ENCODE data around the gene WNT6. TPM values are rescaled to one million over a fixed set of nuclear protein-coding genes. Genes with fewer than 3 reads are reported as not detected.

The WNT6 gene
- polyA plus RNA-seq, 1 donor, result 0.45 TPM

GRCh38 chr2:218858138-218858445 is 1.5 kb upstream of the WNT6 start:
- DNase-seq, result no peak

- no peak for DNase-seq
Observed at GRCh38 chr2:218858671-218859555, 692 bp upstream of the WNT6 start.

GRCh38 chr2:218859988-218860831 is 605 bp downstream of the WNT6 start:
- DNase-seq, result no peak

GRCh38 chr2:218860950-218861381 is 1.4 kb downstream of the WNT6 start:
- DNase-seq, result peak; percentile 41

GRCh38 chr2:218861645-218862318 is 2.2 kb downstream of the WNT6 start:
- DNase-seq, result no peak

- no peak for DNase-seq
Observed at GRCh38 chr2:218863021-218863520, 3.5 kb downstream of the WNT6 start.

- DNase-seq, result no peak
Observed at GRCh38 chr2:218865396-218865795, 5.8 kb downstream of the WNT6 start.

- DNase-seq, result no peak
Observed at GRCh38 chr2:218865999-218866398, 6.4 kb downstream of the WNT6 start.

GRCh38 chr2:218867900-218868299 is 8.3 kb downstream of the WNT6 start:
- no peak for DNase-seq

GRCh38 chr2:218869064-218869463 is 9.5 kb downstream of the WNT6 start:
- no peak for DNase-seq

GRCh38 chr2:218870984-218871344 is 11.4 kb downstream of the WNT6 start:
- no peak for DNase-seq

GRCh38 chr2:218871345-218872302 is 12.0 kb downstream of the WNT6 start:
- DNase-seq, result no peak

GRCh38 chr2:218872645-218873358 is 13.2 kb downstream of the WNT6 start:
- DNase-seq, result no peak

GRCh38 chr2:218873359-218874194 is 14.0 kb downstream of the WNT6 start:
- no peak for DNase-seq

GRCh38 chr2:218875692-218876246 is 16.2 kb downstream of the WNT6 start:
- no peak for DNase-seq

- peak; percentile 57 for DNase-seq
Observed at GRCh38 chr2:218876562-218877219, 17.1 kb downstream of the WNT6 start.

- DNase-seq, result no peak
Observed at GRCh38 chr2:218877331-218877730, 17.7 kb downstream of the WNT6 start.

GRCh38 chr2:218877891-218878290 is 18.3 kb downstream of the WNT6 start:
- DNase-seq, result no peak

- DNase-seq, result no peak
Observed at GRCh38 chr2:218878486-218878885, 18.9 kb downstream of the WNT6 start.

Measured in hindlimb muscle (tissue), 1 donor.